Esophagus squamous epithelium (tissue), 4 donors: Measurements from ENCODE around the gene CRTC2.

Experiments
- POLR2A ChIP-seq, 4 donors: fragments of 450-650 bp; IDR thresholded peaks; one replicate each; pipeline ENCODE4 v1.6.1; 2017; ENCODE audit warnings: antibody characterized with exemption in 4 of 4, mild to moderate bottlenecking in 4 of 4, moderate library complexity in 3 of 4
- TF ChIP-seq, protein P1 (sequence below), 6 experiments: fragments of 450-650 bp in 4 of 6; fragments of 200-600 bp in 2 of 6; sonication (generic) in 2 of 6; IDR thresholded peaks; one replicate each; pipeline ENCODE4 v1.5.1; 2016 to 2019; ENCODE audit warnings: antibody characterized with exemption in 6 of 6, mild to moderate bottlenecking in 4 of 6, moderate library complexity in 4 of 6

DNA sequence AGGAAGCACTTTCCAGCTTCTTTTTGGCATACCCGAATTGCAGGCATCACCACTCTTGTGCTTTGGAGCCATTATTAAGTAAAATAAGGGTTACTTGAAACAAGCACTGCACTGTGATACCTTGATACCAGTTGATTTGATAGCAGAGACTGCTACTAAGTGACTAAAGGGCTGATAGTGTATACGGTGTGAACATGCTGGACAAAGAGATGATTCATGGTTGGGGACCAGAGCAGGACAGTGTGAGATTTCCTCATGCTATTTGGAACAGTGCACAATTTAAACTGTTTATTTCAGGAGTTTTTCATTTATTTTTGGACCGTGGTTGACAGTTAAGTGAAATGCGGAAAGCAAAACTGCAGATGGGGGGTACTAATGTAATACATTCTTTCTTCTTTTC is 42.0 kb upstream of the CRTC2 start:
- TF ChIP-seq, protein P1, sequence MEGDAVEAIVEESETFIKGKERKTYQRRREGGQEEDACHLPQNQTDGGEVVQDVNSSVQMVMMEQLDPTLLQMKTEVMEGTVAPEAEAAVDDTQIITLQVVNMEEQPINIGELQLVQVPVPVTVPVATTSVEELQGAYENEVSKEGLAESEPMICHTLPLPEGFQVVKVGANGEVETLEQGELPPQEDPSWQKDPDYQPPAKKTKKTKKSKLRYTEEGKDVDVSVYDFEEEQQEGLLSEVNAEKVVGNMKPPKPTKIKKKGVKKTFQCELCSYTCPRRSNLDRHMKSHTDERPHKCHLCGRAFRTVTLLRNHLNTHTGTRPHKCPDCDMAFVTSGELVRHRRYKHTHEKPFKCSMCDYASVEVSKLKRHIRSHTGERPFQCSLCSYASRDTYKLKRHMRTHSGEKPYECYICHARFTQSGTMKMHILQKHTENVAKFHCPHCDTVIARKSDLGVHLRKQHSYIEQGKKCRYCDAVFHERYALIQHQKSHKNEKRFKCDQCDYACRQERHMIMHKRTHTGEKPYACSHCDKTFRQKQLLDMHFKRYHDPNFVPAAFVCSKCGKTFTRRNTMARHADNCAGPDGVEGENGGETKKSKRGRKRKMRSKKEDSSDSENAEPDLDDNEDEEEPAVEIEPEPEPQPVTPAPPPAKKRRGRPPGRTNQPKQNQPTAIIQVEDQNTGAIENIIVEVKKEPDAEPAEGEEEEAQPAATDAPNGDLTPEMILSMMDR (IDR thresholded peaks at IDR 0.05): no peak
- no peak for TF ChIP-seq POLR2A (IDR thresholded peaks at IDR 0.05)
